GM10248 (cell line): ENCODE results near the gene DHX32.

ENCODE experiments used
- CTCF ChIA-PET: fragments of 300-600 bp; sonication (Branson Sonifier 250); formaldehyde crosslinking; extraction: SDS; loops from one replicate; lab custom pipeline; 2021; ENCODE audit warnings: antibody characterized with exemption; lab: Yijun Ruan, JAX
- POLR2A ChIA-PET: fragments of 350-650 bp; sonication (Branson Sonifier 250); formaldehyde crosslinking; extraction: SDS; loops from one replicate; lab custom pipeline; 2020; ENCODE audit warnings: antibody characterized with exemption; lab: Yijun Ruan, JAX
- DNase-seq: peaks from one replicate; pipeline ENCODE4 v3.0.0; 2012; ENCODE audit errors: extremely low spot score
- CTCF ChIP-seq: IDR thresholded peaks from 2 replicates; pipeline ENCODE4 v1.5.1; 2012; ENCODE audit warnings: mild to moderate bottlenecking, low read depth; ENCODE audit errors: extremely low read depth, missing control alignments, control extremely low read depth

DHX32 gene

GRCh38 chr10:125845617-125846016 is 35.5 kb downstream of the DHX32 start:
- ChIA-PET CTCF (interaction anchor here (1.6 to 1.8 kb wide), 2 partner anchors 12 to 23 kb away, joined by 5 read pairs; no protein-coding TSS in a partner anchor), POLR2A (no interaction called here)
- no peak for TF ChIP-seq CTCF
- DNase-seq: no peak

DNA sequence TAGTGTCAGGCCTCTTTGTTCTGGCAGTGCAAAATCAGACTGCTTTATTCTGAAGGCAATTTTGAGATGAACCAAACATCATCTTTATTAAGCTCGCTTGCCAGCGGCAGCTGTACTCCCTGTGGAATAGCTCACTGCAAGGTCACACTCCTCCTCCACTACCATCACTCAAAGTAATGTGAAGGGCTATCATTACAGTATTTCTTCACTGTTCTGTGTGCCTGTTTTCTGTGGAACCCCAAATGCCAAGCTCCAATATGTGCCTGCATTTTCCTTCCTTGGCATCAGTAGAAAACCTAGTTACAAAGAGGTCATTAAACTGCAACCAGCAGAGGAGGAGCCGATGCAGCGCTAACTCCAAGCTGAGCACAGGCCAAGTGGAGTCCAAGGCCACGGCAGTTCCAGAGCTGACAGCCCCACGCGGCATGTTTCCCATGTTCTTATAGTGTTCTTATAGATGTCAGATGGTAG is 36.3 kb downstream of the DHX32 start:
- TF ChIP-seq CTCF: no peak
- ChIA-PET POLR2A (no interaction called here), CTCF (interaction anchor here (0.8 to 1.8 kb wide), 2 partner anchors 9 to 24 kb away, joined by 3 to 5 read pairs; no protein-coding TSS in a partner anchor)
- DNase-seq: no peak

- CTCF ChIA-PET: no interaction called here
- no peak for DNase-seq
- POLR2A ChIA-PET: no interaction called here
- no peak for TF ChIP-seq CTCF
Observed at GRCh38 chr10:125843603-125844329, 37.3 kb downstream of the DHX32 start.

- POLR2A ChIA-PET: no interaction called here
- DNase-seq: no peak
- TF ChIP-seq CTCF: no peak
- CTCF ChIA-PET: no interaction called here
Observed at GRCh38 chr10:125840955-125841354, 40.1 kb downstream of the DHX32 start.

GRCh38 chr10:125840406-125840805 is 40.7 kb downstream of the DHX32 start:
- CTCF ChIA-PET: interaction anchor here (0.8 to 1.9 kb wide), 4 partner anchors 8 to 28 kb away, joined by 3 to 4 read pairs (median 4); no protein-coding TSS in a partner anchor
- DNase-seq: no peak
- POLR2A ChIA-PET: no interaction called here
- no peak for TF ChIP-seq CTCF

DNA sequence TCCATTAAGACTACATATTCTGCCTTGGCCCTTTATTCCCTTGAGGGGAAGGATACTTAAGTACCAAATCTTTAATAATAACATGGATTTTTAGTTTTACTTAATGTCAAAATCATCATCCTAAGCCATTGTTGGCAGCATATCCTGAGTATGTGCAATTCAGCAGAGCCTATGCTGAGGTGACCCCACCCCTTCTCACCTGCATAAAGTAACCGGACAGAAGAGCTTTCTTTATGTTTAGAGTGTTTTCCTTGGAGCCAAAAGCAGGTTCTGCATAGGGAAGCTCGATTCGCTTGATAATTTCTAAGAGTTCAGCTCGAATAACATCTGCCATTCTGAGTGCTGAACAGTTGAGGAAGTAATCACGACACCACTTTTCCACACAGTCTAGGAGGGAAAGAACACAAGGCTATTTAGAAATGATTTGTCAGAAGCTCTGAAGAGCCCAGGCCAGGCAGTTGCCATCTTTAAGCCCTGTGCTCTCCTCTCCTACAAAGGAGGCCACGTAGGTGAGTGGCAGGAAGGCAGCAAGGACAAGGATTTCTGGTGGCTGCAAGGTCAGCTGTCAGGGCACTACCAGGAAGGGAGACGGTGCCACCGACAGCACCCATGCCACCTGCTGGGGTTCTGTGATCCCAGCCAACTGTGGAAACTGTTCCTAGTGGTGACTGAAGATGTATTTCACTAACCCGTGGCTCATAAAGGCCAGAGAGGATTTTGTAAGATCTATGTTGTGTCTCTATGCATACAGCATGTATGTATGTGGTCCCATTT is 42.1 kb downstream of the DHX32 start:
- POLR2A ChIA-PET: no interaction called here
- CTCF ChIA-PET: interaction anchor here (1.0 to 1.9 kb wide), 3 partner anchors 9 to 29 kb away, joined by 3 to 4 read pairs (median 4); no protein-coding TSS in a partner anchor
- DNase-seq: no peak
- TF ChIP-seq CTCF: no peak
